GM21723 (cell line): ENCODE measurements around the gene SYT1.

Experiments
- ATAC-seq: cut with Tn5 transposase; IDR thresholded peaks from one replicate; pipeline ENCODE4 v1.9.1; 2021; ENCODE audit warnings: mild to moderate bottlenecking, moderate library complexity; ENCODE audit not compliant: unreplicated experiment

SYT1 gene

GRCh38 chr12:78891646-78892353, 27.2 kb downstream of the SYT1 start:
- ATAC-seq = no peak

GRCh38 chr12:78898416-78898815, 33.8 kb downstream of the SYT1 start:
- no peak for ATAC-seq

- ATAC-seq = no peak
Measured at GRCh38 chr12:78914859-78915331, 50.3 kb downstream of the SYT1 start.

- ATAC-seq = no peak
Measured at GRCh38 chr12:78916845-78917480, 52.4 kb downstream of the SYT1 start.

GRCh38 chr12:78917513-78917912, 52.9 kb downstream of the SYT1 start:
- ATAC-seq = no peak

GRCh38 chr12:78918268-78918667, 53.7 kb downstream of the SYT1 start:
- no peak for ATAC-seq

- no peak for ATAC-seq
Measured at GRCh38 chr12:78928200-78929074, 63.9 kb downstream of the SYT1 start.

GRCh38 chr12:78929075-78929418, 64.5 kb downstream of the SYT1 start:
- ATAC-seq = no peak

- ATAC-seq = no peak
Measured at GRCh38 chr12:78931466-78931990, 67.0 kb downstream of the SYT1 start.

- ATAC-seq = no peak
Measured at GRCh38 chr12:78933014-78933413, 68.4 kb downstream of the SYT1 start.

- ATAC-seq = no peak
Measured at GRCh38 chr12:78938341-78939084, 73.9 kb downstream of the SYT1 start.

GRCh38 chr12:78949532-78949931, 85.0 kb downstream of the SYT1 start:
- no peak for ATAC-seq

- ATAC-seq = no peak
Measured at GRCh38 chr12:78951803-78952551, 87.4 kb downstream of the SYT1 start.

GRCh38 chr12:78952552-78952929, 88.0 kb downstream of the SYT1 start:
- no peak for ATAC-seq

GRCh38 chr12:78958941-78959340, 94.4 kb downstream of the SYT1 start:
- ATAC-seq = no peak

- no peak for ATAC-seq
Measured at GRCh38 chr12:78959556-78959955, 95.0 kb downstream of the SYT1 start.

- ATAC-seq = no peak
Measured at GRCh38 chr12:78961171-78961570, 96.6 kb downstream of the SYT1 start.

GRCh38 chr12:78963439-78964227, 99.1 kb downstream of the SYT1 start:
- ATAC-seq = no peak

GRCh38 chr12:78964521-78964920, 99.9 kb downstream of the SYT1 start:
- ATAC-seq = no peak
